OCI-M2 (cell line): ENCODE data around the gene CTAG2.
"Not testable (repeated sequence)": the region's sequence is repeated elsewhere in the genome, so short reads cannot be mapped to it uniquely, and the experiment has no call there.

Source experiments
- DNase-seq: peaks from one replicate; lab custom pipeline; 2025; ENCODE audit not compliant: unreplicated experiment; lab: John Stamatoyannopoulos, UW

CTAG2 gene

DNA sequence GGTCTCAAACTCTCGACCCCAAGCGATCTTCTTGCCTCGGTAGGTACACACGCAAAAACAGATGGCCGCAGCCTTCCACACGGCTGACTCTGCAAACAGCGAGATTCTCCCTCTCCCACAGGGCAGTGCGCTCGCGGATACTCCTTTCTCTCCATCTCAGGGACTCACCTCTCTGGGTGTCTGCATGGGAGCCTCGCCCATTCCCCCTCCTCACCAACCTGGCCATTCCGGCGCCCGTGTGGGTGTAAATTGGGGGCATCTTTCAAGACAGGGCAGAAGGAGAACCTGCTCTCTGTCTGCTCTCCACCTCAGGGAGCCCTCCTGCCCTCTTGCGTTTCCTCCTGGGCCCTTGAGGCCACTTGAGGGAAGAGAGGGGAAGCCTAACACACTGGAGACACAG lies 4.4 kb downstream of the CTAG2 start:
- DNase-seq = no peak

DNA sequence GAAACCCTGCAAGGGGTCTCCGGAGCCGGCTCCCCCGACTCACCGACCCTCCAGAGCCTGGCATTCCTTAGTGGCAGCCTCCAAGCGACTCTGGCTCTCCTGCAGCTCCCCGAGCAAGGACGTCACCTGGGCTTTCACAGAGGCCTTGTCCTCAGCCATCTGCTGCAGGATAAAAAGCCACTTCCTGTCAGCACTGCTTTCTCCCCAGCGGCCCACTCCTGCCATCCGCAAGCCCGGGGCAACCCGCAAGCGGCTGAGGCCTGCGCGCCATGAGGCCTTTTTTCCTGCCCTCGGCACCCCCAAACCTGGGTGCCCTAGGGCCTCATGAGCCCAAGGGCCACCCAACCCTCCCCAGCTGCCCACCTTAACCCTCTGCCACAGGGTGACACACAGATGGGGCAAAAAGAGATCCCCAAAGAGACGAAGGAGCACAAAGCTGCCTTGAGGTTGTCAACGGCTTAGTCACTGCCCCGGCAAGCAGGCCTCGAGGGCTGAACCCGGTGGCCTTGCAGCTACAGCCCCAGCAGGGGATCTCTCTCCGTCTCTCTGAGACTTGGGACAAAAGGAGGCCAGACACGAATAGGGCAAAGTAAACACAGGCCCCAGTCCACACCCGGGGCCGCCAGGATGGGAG lies 7.5 kb downstream of the CTAG2 start:
- DNase-seq = not testable (repeated sequence)

DNA sequence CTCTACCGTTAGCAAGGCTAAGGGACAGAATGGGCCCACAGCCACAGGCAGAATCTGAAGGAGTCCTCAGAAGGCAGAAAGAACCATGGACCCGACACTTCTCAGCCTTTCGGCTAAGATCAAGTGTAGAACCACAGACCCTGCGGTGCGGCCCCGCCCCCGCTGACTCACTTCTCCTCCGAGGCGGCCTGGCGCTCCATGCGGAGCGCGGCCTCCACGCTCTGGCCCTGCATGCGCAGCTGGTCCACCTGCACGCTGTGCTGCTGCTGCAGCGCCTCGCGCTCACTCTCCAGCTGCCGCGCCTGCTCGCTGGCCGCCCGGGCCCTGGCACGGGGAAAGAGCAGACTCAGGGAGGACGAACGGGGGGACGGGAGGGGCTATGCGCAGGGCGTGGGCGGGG lies 9.7 kb downstream of the CTAG2 start:
- not testable (repeated sequence) for DNase-seq

DNA sequence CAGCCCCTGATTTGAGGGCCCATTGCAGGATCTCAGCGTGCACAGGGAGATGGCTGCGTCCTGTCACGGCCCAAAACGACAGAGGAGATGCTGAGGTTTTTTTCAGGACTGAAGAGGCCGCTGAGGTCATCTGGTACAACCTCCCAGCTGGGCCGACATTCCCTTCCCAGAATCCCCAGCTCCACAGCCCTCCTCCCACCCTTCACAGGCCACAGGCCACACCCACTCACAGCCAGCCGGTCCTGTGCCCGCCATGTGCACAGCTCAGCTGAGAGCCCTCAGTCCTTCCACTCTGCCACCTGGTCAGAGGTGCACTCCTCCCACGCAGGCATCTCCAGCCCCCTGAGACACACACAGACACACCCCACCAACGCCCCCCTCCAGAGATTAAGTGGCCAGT lies 11.6 kb downstream of the CTAG2 start:
- not testable (repeated sequence) for DNase-seq

DNA sequence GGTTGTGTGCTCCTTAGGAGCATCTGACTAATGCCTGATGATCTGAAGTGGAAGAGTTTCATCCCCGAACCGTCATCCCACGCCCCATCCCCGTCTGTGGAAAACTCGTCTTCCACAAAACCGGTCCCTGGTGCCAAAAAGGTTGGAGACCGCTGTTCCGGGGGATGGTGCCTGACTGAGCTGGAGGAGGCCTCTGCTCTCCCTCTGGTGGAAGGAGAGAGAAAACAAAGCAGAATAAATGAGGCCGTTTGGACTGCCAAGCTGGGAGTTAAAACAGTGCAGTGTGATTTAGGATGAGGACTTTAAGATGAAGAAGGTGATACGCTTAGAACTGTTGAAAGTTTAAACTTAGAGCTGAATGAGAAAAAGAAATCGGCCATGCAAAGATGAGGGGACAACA lies 19.7 kb downstream of the CTAG2 start:
- not testable (repeated sequence) for DNase-seq

DNA sequence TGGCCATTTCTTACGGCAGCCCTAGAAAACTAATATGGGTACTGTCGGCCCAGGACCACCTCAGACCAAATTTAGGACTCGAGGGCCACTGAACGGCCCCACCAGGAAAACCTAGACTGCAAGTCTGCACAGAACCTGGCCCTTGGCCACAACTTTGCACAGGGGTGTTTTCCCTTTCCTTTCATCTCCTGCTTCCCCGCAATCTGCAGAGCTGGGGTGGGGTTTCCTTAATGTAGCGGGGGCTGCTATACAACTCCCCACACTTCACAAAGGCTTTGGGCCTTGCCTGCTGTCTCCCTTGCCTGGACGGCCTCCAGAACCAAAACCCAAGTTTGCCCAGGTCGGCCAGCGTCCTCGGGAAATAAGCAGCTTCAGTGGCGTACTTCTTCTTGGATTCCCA lies 22.4 kb downstream of the CTAG2 start:
- not testable (repeated sequence) for DNase-seq

DNA sequence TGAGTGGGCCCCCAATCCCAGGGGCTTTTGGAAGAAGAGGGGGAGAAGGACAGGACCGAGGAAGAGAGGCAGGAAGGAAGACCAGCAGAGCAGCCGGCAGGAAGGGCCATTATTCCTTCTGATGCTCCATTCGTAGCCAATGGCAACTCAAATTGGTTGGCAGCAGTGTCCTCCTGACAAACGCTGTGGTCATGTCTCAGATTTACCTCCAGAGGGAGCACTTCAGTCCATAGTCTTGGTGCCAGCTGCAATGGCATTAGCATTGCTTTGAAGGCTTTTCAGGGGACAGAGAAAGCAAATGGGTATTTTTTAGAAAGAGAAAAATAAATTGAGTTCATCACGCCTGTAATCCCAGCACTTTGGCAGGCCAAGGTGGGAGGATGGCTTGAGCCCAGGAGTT lies 24.4 kb downstream of the CTAG2 start:
- not testable (repeated sequence) for DNase-seq

DNA sequence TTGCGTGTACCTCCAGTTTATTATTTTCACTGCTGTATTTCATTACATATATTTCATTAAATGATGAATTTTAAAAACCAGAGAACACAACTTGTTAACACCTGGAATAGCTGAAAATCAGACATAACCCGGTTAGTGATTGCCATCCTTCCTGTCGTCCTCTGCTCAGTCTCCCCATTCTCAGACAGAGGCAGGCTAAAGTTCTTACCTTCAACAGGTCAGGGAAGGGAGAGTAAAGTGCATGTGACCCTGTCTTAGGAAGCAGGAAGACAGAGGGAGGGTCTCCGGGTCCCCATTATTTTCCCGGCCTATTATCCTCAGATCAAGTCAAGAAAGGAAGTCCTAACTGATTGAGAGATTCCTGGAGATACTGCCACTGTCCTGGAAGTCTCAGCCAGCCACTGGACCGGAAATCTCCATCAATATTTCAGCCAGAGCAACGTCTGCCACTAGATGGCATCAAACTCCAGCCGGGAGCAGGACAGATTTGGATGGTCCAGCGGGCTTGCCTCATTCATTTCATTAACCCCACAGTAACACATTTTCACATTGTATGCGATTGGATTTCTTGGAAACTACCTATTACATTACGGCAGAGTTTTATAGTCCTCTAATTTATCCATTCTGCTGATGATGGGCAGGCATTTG lies 32.5 kb downstream of the CTAG2 start:
- DNase-seq = not testable (repeated sequence)

DNA sequence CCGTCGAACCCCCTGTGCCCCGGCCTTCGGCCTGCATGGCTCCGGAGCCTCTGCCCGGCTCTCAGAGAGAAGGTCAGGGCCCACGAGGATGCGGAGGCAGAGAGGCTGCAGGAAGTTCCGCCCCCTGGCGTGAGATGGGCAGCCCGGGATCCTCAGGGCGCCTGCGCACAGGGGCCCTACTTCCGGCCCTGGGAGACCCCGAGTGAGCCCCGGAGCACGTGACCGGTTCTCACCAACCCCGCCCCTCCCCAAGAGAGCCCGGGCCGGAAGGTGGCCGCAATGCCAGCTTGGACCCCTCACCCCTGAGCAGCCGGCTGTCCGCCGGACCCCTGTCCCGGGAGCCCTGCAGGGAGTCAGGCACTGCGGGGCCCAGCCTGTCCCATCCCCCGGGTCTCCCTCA lies 34.2 kb downstream of the CTAG2 start, which contains the start of gene CTAG1B:
CTAG1B (minus strand) TSS at position 101 of the 400 bp plus-strand sequence; CDS start at position 37, 64 bp downstream.
- not testable (repeated sequence) for DNase-seq

DNA sequence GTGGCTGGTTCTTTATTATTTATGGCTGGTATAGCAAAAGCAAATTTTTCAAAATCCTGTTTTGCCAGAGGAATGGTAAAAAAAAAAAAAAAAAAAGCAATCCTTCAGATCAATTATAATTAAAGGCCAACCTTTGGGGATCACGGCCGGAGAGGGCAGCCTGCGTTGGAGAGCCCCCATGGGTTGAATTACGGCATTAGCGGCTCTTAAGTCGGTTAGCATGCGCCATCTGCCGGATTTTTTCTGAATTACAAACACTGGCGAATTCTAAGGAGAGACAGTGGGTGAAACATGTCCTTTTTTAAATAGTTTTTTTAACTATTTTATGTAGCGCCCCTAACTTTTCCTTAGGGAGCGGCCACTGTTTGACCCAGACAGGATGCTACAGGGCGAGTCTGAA lies 39.8 kb downstream of the CTAG2 start:
- not testable (repeated sequence) for DNase-seq

DNA sequence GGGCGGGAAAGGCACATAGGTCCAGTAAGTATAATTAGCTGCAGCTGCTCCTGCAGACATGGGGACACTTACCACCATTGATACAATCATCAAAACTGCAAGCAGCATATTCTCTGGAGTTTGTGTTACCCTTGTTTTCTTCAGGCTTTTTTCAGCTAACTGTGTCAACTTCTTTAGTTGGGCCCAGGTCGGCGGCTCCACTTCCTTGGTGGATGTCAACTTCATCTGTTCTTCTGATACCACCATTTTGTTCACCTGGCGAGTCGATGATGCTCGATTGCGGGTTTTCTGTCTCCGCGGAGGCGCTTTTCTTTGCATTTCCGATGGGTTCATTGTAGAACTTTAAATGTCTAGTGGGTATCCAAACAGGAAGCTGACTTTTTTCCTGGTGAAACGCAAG lies 42.2 kb downstream of the CTAG2 start:
- DNase-seq = not testable (repeated sequence)

DNA sequence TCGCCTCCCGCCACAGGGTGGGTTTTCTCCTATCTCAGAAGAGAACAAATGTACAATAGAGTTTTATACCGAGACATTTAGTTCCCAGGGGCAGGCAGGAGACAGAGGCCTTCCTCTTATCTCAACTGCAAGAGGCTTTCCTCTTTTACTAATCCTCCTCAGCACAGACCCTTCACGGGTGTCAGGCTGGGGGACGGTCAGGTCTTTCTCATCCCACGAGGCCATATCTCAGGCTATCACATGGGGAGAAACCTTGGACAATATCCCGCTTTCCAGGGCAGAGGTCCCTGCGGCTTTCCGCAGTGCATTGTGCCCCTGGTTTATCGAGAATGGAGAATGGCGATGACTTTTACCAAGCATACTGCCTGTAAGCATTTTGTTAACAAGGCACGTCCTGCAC lies 44.6 kb downstream of the CTAG2 start:
- not testable (repeated sequence) for DNase-seq

DNA sequence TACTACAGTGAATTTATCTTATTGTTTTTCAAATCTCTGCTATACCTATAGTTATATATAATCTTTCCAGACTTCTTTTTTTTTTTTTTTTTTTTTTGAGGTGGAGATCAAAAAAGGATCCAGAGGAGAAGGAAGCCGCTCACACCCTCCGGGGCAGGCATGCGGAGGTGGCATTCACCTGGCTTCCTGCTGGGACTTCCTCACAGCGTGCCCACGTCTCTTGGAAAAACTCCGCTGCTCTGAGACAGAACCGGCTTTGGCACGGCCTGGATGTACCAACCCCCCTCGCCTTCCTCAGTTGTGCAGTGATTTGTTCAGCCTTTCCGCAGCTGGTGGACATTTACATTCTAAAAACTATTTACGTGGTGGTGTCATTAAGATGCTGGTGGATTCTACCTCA lies 45.4 kb downstream of the CTAG2 start:
- not testable (repeated sequence) for DNase-seq

DNA sequence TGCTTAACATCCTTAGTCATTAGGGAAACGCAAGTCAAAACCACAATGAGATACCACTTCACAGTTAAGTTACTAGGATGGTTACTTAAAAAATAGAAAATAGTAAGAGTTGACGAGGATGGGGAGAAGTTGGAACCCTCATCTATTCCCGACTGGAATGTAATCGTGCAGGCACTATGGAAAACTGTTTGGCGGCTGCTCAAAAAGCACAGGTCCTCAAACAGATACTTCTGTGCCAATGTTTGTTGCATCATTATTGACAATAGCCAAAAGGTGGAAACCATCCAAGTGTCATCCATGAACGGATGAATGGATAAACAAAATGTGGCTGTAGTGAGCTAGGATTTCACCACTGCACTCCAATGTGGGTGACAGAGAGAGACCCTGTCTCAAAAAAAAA lies 46.0 kb downstream of the CTAG2 start:
- no peak for DNase-seq

DNA sequence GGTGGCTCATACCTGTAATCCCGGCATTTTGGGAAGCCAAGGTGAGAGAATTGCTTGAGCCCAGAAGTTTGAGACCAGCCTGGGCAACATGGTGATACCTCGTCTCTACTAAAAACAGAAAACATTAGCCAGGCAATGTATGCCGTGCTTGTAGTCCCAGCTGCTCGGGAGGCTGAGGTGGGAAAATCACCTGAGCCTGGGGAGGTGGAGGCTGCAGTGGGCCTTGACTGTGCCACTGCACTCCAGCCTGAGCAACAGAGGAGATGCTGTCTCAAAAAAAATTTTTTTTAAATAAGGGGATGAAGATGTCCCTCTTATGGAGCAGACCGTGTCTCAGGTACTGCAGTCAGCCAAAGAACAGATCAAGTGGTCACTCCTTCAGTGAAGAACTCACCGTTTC lies 47.8 kb downstream of the CTAG2 start:
- DNase-seq = no peak

DNA sequence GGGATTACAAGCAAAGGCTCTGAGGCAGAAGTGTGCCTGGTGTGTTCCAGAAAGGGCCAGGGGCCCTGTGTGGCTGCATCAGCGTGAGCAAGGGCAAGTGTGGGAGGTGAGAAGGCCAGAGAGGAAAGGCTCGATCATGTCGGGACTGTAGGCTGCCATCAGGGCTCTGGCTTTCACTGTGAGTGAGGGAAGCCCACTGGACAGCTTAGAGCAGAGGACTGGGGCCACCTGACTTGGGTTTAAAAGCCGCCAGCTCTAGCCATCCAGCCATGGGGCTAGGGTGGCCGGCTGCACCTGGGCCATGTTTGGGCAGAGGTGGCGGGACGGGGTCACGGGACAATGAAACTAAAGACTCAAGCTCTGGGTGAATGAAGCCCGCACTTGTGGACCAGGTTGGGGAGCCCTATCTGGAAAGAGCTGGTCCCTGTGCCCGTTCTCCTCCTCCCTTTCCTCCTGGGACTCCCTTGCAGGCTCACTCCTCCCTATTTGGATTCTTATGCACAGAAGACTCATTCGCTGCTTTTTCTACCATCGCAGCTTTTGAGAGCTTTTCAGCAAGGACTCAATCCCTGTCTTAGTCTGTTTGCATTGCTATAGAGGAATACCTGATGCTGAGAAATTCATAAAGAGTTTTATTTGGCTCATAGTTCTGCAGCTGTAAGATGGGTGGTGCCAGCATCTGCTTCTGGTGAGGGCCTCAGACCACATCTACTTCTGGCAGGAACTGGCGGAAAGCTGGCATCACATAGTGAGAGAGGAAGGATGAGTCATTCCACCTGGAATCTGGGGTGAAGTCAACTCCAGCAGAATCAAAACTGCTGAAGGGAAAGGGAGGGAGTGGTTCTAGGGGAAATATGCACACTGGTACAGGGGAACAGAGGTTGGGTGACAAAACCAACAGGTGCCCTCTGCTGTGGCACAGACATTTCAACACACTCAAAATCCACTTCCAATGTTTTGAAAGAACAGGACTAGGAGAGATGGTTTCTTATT lies 49.6 kb downstream of the CTAG2 start:
- no peak for DNase-seq

DNA sequence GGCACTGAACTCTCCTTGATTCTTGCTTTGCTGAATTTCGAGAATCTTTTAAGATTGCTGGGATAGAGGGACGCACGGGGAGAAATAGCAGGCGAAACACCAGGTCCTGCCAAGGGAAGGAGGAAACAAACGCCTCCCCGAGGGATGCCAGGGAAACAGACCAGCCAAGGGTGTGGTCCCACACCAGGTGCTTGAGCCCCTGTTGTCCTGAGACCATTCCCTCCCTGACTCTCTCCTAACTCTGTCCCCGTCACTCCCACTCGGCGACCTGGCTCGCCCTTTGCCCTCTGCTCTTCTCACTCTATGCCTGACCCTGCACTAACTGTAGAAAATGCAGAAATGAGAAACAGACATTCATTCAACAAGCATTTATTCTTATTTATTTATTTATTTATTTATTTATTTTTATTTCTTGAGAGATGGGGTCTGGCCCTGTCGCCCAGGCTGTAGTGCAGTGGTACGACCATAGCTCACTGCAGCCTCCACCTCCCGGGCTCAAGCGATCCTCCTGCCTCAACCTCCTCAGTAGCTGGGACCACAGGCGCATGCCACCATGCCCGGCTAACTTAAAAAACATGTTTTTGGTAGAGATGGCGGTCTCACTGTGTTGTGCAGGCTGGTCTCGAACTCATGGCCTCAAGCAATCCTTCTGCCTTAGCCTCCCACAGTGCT lies 50.5 kb downstream of the CTAG2 start:
- no peak for DNase-seq

DNA sequence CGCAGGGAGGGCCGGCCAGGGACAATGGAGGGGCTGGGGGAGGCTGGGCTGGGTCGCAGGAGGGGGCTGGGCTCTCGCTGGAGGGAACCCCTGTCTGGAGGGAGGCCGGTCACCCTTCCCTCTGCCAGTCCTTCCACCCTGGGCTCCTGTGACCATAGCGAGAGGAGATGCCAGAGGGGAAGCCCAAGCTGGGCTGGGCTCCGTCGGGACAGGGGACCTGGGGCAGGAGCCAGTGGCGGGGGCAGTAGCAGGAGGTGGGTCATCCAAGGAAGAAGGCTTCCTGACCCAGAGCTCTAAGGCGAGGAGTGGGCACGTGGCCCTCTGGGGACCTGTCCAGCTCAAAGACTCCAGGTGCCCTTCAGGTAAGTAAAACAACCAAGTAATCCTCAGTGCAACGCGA lies 51.2 kb downstream of the CTAG2 start:
- no peak for DNase-seq
